Type B pancreatic cell (in vitro differentiated cells): ENCODE measurements around the gene VPS52. TPM values are rescaled to one million over a fixed set of nuclear protein-coding genes. Genes with fewer than 3 reads are reported as not detected.

Experiments used
- DNase-seq: peaks from one replicate; pipeline ENCODE4 v3.0.0; 2021; ENCODE audit warnings: mixed read lengths; ENCODE audit not compliant: unreplicated experiment; ENCODE audit errors: extremely low spot score
- H3K27ac Mint-ChIP-seq: 2 replicates; pipeline ENCODE4 v1.8.0; 2021; ENCODE audit warnings: mild to moderate bottlenecking, mixed read lengths
- H3K27me3 Mint-ChIP-seq: 2 replicates; pipeline ENCODE4 v1.8.0; 2021; ENCODE audit warnings: mixed read lengths
- H3K36me3 Mint-ChIP-seq: 2 replicates; pipeline ENCODE4 v1.8.0; 2021; ENCODE audit warnings: mixed read lengths
- H3K4me1 Mint-ChIP-seq: one replicate; pipeline ENCODE4 v1.8.0; 2021; ENCODE audit warnings: mixed read lengths; ENCODE audit not compliant: unreplicated experiment
- H3K4me3 Mint-ChIP-seq: 2 replicates; pipeline ENCODE4 v1.8.0; 2021; ENCODE audit warnings: mild to moderate bottlenecking, mixed read lengths
- H3K9me3 Mint-ChIP-seq: 2 replicates; pipeline ENCODE4 v1.8.0; 2021; ENCODE audit warnings: mixed read lengths
- CTCF ChIP-seq: fragments of 200-600 bp; sonication (generic); conservative IDR thresholded peaks from 2 replicates; pipeline ENCODE4 v1.5.0; 2021; ENCODE audit warnings: antibody characterized with exemption, mild to moderate bottlenecking
- total RNA-seq: library from RNA; stranded (reverse); gene quantifications from 2 replicates; pipeline ENCODE4 v1.2.1, GENCODE V29; 2021; ENCODE audit warnings: low replicate concordance

Gene VPS52
- total RNA-seq, 1 donor from 2014 or later: 62.4 TPM

GRCh38 chr6:33297956-33298772, 26.5 kb upstream of the VPS52 start:
- Mint-ChIP-seq H3K27me3 (peaks cover 3% of the 10 kb centered on the region), H3K36me3 (peaks cover 8% of the 10 kb centered on the region), H3K4me1 (peaks cover 12% of the 10 kb centered on the region), H3K27ac (peak overlapping the region; percentile 99), H3K4me3 (peak overlapping the region; percentile 99), H3K9me3 (no peaks in the 10 kb centered on the region)
- DNase-seq: no peak
- TF ChIP-seq CTCF: peak; percentile 21

- Mint-ChIP-seq H3K27ac (peak overlapping the region; percentile 99), H3K4me1 (peaks cover 12% of the 10 kb centered on the region), H3K4me3 (peak overlapping the region; percentile 99), H3K36me3 (peaks cover 8% of the 10 kb centered on the region), H3K27me3 (peaks cover 3% of the 10 kb centered on the region), H3K9me3 (no peaks in the 10 kb centered on the region)
- no peak for DNase-seq
- TF ChIP-seq CTCF: no peak
These were observed 25.8 kb upstream of the VPS52 start for GRCh38 chr6:33297406-33297955.

GRCh38 chr6:33296797-33297405, 25.2 kb upstream of the VPS52 start:
- peaks cover 3% of the 10 kb centered on the region for H3K27me3 Mint-ChIP-seq
- TF ChIP-seq CTCF: no peak
- H3K4me3 Mint-ChIP-seq: peak overlapping the region; percentile 99
- peak overlapping the region; percentile 99 for H3K27ac Mint-ChIP-seq
- no peaks in the 10 kb centered on the region for H3K9me3 Mint-ChIP-seq
- peaks cover 8% of the 10 kb centered on the region for H3K36me3 Mint-ChIP-seq
- H3K4me1 Mint-ChIP-seq: peaks cover 12% of the 10 kb centered on the region
- DNase-seq: no peak

- no peaks in the 10 kb centered on the region for H3K9me3 Mint-ChIP-seq
- H3K4me1 Mint-ChIP-seq: peaks cover 12% of the 10 kb centered on the region
- H3K27me3 Mint-ChIP-seq: peaks cover 3% of the 10 kb centered on the region
- DNase-seq: no peak
- H3K36me3 Mint-ChIP-seq: peaks cover 8% of the 10 kb centered on the region
- peak overlapping the region; percentile 80 for H3K27ac Mint-ChIP-seq
- TF ChIP-seq CTCF: no peak
- peak overlapping the region; percentile 80 for H3K4me3 Mint-ChIP-seq
These were observed 24.1 kb upstream of the VPS52 start for GRCh38 chr6:33295621-33296369.

- H3K4me3 Mint-ChIP-seq: no peak overlapping the region
- no peaks in the 10 kb centered on the region for H3K9me3 Mint-ChIP-seq
- peaks cover 4% of the 10 kb centered on the region for H3K36me3 Mint-ChIP-seq
- H3K27me3 Mint-ChIP-seq: peaks cover 3% of the 10 kb centered on the region
- peaks cover 12% of the 10 kb centered on the region for H3K4me1 Mint-ChIP-seq
- no peak for DNase-seq
- H3K27ac Mint-ChIP-seq: peak overlapping the region; percentile 29
- no peak for TF ChIP-seq CTCF
These were observed 22.6 kb upstream of the VPS52 start for GRCh38 chr6:33294086-33294823.
